Stimulated activated CD4-positive, alpha-beta T cell treated with anti-CD3 and anti-CD28 coated beads, Interleukin-1b, Interleukin-23, amount 100 ng/mL, for 4 hours (primary cell): ENCODE data around the gene EHBP1.
"Not testable (repeated sequence)": the region's sequence is repeated elsewhere in the genome, so short reads cannot be mapped to it uniquely, and the experiment has no call there.

ENCODE experiments used
- DNase-seq, 2 donors: peaks; one replicate each; pipeline ENCODE4 v3.0.0-alpha.2; 2020; ENCODE audit warnings: low read depth in 2 of 2

Gene EHBP1

GRCh38 chr2:62736899-62737559, 31.5 kb downstream of the EHBP1 start:
- DNase-seq = no peak

GRCh38 chr2:62738981-62739936, 33.7 kb downstream of the EHBP1 start:
- DNase-seq = no peak

GRCh38 chr2:62740221-62740620, 34.7 kb downstream of the EHBP1 start:
- no peak for DNase-seq

- no peak for DNase-seq
Observed at GRCh38 chr2:62741127-62741526, 35.6 kb downstream of the EHBP1 start.

- no peak for DNase-seq
Observed at GRCh38 chr2:62741954-62742722, 36.6 kb downstream of the EHBP1 start.

- DNase-seq = no peak
Observed at GRCh38 chr2:62743506-62743905, 38.0 kb downstream of the EHBP1 start.

GRCh38 chr2:62744603-62745002, 39.1 kb downstream of the EHBP1 start:
- DNase-seq = no peak

- DNase-seq = no peak
Observed at GRCh38 chr2:62745891-62746481, 40.5 kb downstream of the EHBP1 start.

GRCh38 chr2:62747169-62747568, 41.7 kb downstream of the EHBP1 start:
- DNase-seq = no peak

- no peak for DNase-seq
Observed at GRCh38 chr2:62747876-62748275, 42.4 kb downstream of the EHBP1 start.

GRCh38 chr2:62749111-62749510, 43.6 kb downstream of the EHBP1 start:
- DNase-seq = not testable (repeated sequence)

GRCh38 chr2:62757029-62757428, 51.5 kb downstream of the EHBP1 start:
- DNase-seq = no peak

- no peak for DNase-seq
Observed at GRCh38 chr2:62760026-62760425, 54.5 kb downstream of the EHBP1 start.

- DNase-seq = no peak
Observed at GRCh38 chr2:62760555-62760954, 55.0 kb downstream of the EHBP1 start.

- DNase-seq = no peak
Observed at GRCh38 chr2:62765619-62766376, 60.3 kb downstream of the EHBP1 start.

GRCh38 chr2:62768615-62769014, 63.1 kb downstream of the EHBP1 start:
- no peak for DNase-seq

- no peak for DNase-seq
Observed at GRCh38 chr2:62770629-62771028, 65.1 kb downstream of the EHBP1 start.

- no peak for DNase-seq
Observed at GRCh38 chr2:62774555-62775366, 69.2 kb downstream of the EHBP1 start.

- no peak for DNase-seq
Observed at GRCh38 chr2:62775367-62775668, 69.8 kb downstream of the EHBP1 start.

- no peak for DNase-seq
Observed at GRCh38 chr2:62783679-62784078, 78.2 kb downstream of the EHBP1 start.
